NCI-H748 treated with DMSO at 0.1 percent for 48 hours (cell line): ENCODE data around the gene POLR2A.

Experiments used
- DNase-seq: peaks from one replicate; lab custom pipeline; 2025; lab: John Stamatoyannopoulos, UW

Gene POLR2A

DNA sequence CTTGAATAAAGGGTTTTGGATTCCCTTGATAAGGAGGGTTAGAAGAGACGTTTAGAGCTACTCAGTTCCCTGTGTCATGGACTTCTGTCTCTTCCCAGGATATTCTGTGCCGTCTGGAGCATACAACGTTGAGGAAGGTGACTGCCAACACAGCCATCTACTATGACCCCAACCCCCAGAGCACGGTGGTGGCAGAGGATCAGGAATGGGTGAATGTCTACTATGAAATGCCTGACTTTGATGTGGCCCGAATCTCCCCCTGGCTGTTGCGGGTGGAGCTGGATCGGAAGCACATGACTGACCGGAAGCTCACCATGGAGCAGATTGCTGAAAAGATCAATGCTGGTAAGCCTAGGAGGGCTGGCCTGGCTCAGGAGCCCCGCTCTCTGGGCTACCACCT, 24.7 kb downstream of the POLR2A start:
- no peak for DNase-seq

DNA sequence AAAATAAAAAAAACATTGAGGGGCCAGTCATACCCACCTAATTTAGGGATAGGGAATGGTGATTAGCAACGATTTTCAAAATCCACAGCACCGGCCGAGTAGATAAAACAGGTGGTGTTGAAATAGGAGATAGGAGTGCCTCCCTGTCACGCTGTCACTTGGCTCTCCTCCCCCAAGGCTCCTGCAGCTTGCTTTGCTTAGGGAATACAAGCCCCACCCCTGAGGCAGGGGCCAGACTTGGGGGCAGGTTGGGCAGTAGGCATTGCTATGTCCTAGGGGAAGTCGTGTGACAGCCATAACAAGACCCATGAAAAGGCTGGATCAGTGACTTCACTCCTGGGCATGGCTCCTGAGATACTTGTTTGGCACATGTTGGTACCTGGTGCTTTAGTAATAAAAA, 25.8 kb downstream of the POLR2A start:
- DNase-seq: no peak

DNA sequence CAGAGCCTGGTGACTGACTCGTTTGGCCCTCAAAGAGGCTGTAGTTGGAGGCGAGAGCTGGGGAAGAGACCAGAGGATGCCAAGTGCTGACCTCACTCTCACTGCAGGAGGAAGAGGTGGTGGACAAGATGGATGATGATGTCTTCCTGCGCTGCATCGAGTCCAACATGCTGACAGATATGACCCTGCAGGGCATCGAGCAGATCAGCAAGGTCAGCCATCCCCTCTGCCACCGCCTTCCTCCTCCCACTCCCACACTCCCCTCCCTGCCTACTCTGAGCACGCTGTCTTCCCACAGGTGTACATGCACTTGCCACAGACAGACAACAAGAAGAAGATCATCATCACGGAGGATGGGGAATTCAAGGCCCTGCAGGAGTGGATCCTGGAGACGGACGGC, 26.9 kb downstream of the POLR2A start:
- no peak for DNase-seq

DNA sequence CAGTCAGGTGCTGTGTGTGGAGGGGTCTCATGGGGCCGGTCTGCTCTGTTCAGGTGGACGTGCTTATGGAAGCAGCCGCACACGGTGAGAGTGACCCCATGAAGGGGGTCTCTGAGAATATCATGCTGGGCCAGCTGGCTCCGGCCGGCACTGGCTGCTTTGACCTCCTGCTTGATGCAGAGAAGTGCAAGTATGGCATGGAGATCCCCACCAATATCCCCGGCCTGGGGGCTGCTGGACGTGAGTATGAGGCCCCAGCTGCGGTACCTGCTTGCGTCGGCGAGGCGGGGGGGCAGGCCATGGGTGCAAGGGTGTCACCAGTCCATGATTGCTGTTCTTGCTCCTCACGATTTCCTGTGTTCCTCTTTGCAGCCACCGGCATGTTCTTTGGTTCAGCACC, 27.9 kb downstream of the POLR2A start:
- DNase-seq: no peak

GRCh38 chr17:7512824-7513540, 28.8 kb downstream of the POLR2A start:
- no peak for DNase-seq

GRCh38 chr17:7513850-7514419, 29.8 kb downstream of the POLR2A start:
- DNase-seq: no peak

DNA sequence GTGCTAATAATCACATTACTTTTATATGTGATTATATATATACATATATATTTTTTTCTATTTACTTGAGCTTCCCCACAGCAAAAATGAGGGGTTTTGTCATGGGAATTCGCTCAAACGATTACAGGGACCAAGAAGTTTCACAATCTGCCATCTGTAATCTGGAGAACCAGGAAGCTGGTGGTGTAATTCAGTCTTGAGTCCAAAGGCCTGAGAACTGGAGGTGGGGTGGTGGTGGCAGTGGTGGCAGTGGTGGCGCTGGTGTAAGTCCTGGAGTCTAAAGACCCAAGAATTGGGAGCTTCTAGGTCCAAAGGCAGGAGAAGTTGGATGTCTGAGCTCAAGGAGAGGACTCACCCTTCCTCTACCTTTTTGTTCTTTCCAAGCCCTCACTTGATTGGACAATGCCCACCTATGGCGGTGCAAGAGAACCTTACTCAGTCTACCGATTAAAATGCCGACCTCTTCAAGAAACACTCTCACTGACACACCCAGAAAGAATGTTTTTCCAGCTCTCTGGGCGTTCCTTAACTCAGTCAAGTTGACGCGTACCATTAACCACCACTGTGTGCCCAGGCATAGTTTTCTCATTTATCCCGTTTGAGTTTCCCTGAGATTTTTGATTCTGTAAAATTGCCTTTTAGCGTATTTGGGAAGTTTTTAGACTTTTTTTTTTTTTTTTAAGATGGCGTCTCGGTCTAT, 31.9 kb downstream of the POLR2A start:
- no peak for DNase-seq

- DNase-seq: peak; percentile 15
Observed at GRCh38 chr17:7523033-7523432, 38.9 kb downstream of the POLR2A start.

DNA sequence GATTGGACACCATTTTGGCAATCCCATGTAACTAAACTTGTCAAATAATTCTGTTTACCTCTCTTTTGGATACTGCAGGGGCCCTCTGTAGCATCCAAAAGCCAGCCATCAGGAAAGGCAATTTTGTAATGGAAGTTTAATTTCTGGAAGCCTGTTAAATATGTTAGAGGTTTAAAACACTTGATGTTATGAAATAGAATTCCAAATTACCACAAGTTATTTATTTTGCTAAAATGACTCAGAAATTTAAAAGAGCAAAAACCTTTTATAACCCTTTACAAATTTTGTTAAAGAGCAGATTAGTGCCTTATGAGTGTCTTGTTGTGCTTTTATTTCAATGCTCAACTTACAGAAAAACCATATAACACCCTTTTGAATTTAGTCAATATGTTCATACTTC, 44.7 kb downstream of the POLR2A start:
- no peak for DNase-seq

DNA sequence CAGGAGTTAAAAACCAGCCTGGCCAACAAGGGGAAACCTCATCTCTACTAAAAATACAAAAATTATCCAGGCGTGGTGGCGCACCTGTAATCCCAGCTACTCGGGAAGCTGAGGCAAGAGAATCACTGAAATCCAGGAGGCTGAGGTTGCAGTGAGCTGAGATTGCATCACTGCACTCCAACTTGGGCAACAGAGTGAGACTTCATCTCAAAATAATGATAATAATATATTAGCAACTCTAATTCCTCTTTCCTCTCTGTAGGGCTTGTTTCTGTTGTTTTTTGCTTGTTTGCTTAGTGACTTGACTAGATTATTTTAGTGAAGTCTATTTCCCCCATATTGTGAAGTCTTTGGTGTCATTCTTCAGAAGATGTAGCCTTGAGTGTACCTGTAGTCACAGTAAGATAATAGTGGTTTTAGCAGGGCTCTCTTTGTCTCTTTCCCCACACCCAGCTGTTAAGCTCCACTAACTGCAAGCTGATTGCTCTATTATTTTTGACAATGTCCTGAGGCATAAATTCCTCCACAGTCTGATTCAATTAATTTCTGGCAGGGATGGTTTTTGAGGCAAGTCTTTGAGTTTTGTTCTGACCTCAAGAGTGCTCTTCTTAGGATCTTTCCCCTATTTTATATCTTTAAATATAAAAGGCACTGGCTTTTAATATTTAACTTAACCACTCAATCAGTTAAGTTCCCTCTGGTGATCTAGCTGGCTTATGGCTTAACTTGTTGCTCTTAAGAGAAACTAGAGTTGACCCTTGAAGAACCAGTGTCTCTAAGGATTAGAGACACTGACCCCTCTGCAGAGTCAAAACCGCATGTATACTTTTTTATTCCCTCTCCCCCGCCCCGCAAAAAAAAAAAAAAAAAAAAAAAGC, 46.1 kb downstream of the POLR2A start:
- DNase-seq: no peak

DNA sequence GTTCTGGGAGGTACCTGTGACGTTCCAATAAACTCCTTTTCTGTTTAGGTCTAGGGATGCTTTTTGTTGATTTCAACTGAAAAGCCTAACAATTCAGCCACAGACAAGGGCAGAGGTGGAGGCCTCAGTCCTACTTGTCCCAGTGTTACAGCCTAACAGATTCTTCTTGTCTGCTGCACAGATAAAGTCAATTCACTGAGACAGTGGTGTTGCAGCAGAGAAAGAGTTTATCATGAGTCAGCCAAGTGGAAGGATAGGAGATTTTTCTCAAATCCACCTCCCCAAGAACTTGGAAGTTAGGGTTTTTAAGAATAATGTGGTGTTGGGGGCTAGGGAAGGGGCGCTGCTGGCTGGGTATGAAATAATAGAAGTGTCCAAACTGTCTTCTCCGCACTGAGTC, 53.9 kb downstream of the POLR2A start:
- DNase-seq: no peak

GRCh38 chr17:7538891-7539545, 54.9 kb downstream of the POLR2A start:
- DNase-seq: no peak

DNA sequence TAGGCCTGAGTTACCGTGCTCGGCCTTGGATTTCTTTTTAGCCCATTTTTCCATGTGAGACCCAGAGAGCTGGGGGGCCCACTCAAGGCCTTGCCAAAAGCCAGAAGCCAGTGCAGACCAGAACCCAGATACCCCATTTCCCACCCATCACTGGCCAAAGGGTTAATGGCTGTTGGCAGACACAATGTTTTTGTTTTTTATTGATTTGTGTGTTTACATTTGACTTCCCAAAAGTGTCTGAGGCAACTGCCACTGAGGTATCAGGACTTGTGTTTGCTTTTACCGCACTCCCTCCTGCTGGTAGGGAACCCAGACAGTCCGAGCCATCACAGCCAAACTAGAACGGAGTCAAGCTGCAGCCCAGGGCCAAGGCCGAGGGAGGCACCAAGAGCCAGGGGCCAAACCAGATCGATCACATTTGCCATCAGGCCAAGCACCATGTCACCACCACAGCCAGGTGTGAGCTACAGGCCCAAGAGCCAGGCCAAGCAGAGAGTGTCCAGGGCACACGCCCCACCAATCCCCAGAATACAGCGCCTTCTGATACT, 57.0 kb downstream of the POLR2A start:
- DNase-seq: no peak

GRCh38 chr17:7544911-7545310, 60.7 kb downstream of the POLR2A start:
- DNase-seq: no peak

DNA sequence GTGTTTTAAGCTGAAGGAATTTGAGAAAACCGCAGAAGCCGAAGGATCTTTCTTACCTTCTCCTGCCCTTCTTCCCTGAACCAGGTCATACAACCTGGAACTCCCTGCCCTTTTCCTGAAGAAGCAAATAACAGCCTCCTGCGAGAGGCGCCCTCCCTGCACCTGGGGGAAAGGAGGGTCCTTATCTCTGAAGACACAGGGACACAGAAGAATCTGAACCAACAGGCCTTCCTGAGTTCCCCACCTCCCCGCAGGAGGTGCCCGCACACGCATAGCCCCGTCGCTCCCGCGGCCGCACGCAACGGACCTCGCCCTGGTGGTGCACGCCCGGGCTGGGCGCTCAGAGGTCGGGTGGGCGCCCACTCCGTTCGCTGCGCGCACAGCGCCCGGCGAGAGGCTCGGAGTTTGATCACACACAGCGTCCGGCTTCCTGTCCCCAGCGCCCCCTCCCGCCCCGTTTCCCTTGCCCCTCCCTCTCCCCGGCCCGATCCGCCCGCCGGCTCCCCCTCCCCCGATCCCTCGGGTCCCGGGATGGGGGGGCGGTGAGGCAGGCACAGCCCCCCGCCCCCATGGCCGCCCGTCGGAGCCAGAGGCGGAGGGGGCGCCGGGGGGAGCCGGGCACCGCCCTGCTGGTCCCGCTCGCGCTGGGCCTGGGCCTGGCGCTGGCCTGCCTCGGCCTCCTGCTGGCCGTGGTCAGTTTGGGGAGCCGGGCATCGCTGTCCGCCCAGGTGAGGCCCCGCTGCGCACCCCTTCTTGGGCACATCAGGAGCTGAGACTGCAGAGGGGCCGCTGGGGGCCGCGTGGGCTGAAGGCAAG, 64.6 kb downstream of the POLR2A start, which contains the start of gene TNFSF12:
Gene TNFSF12, plus strand, starts transcription at position 474 of the 816 bp plus-strand sequence. Its CDS starts 96 bp downstream, at position 570.
- no peak for DNase-seq
